Endothelial cell of hepatic sinusoid (primary cell): ENCODE data around the gene TMEM135.

Source experiments
- in situ Hi-C: cut with HindIII; loops from 2 replicates; pipeline ENCODE4 v1.10.0; 2017; ENCODE audit warnings: low sequenced_read_pairs

The TMEM135 gene

GRCh38 chr11:87292598-87292997 is 254.9 kb downstream of the TMEM135 start:
- in situ Hi-C loops, result no loop called here

GRCh38 chr11:87295237-87295636 is 257.5 kb downstream of the TMEM135 start:
- in situ Hi-C loops, result no loop called here

DNA sequence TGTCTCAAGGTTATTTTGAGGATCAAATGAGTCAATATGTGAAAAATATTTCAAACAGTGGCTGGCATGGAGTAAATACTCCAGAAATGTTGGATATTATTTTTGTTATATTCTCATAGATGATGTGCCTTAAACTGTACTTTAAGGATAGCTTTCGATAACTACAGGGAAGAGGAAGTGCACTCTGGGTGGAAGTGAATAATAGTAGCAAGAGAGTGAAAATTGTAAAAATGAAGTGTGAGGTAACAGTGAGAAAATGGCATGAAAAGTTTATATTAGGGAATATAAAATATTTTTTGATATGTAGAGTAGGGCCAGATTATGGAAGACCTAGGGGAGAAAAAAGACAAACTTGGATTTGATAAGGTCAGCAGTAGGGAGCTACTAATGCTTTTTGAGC is 258.9 kb downstream of the TMEM135 start:
- in situ Hi-C loops, result no loop called here

- in situ Hi-C loops, result no loop called here
Measured at GRCh38 chr11:87298155-87298554, 260.4 kb downstream of the TMEM135 start.

DNA sequence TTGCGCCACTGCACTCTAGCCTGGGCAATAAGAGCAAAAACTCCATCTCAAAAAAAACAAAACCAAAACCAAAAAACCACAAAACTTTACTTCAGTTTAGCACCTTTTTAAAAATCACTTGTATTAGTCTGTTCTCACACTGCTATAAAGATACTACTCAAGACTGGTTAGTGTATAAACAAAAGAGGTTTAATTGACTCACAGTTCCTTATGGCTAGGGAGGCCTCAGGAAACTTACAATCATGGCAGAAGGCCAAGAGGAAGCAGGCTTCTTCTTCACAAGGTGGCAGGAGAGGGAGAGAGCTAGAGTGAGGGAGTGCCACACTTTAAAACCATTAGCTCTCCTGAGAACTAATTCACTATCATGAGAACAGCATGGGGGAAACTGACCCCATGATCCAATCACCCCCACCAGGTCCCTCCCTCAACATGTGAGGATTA is 261.3 kb downstream of the TMEM135 start:
- in situ Hi-C loops, result no loop called here

DNA sequence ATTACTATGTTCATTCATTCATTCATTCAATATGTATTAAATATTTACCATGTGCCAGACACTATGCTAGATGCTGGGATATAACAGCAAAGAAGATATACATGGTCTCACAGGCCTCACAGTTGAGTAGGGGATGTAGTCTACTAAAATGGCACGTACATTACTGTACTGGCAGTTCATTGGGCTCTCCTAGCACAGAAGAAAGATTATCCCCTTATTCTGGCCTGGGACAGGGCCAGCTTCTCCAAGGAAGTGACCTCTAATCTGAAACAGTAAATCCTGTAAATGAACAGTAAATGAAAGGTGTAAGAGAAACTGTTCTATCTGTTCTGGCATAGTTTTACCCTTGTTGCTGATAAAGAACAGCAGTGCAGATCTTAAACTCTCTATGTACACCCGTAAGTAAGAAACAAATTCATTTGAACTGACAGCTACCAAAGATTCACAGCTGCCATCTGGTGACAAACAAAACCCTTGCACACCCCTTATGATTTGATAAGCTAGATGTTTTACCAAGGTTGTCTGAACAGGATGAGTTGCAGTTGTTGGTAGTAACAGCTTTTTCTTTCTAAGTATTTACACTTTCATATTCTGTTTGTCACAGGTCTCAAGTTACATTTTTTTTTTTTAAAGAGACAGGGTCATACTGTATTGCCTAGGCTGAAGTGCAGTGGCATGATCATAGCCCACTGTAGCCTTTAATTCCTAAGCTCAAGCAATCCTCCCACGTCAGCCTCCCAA is 263.1 kb downstream of the TMEM135 start:
- in situ Hi-C loops, result no loop called here

DNA sequence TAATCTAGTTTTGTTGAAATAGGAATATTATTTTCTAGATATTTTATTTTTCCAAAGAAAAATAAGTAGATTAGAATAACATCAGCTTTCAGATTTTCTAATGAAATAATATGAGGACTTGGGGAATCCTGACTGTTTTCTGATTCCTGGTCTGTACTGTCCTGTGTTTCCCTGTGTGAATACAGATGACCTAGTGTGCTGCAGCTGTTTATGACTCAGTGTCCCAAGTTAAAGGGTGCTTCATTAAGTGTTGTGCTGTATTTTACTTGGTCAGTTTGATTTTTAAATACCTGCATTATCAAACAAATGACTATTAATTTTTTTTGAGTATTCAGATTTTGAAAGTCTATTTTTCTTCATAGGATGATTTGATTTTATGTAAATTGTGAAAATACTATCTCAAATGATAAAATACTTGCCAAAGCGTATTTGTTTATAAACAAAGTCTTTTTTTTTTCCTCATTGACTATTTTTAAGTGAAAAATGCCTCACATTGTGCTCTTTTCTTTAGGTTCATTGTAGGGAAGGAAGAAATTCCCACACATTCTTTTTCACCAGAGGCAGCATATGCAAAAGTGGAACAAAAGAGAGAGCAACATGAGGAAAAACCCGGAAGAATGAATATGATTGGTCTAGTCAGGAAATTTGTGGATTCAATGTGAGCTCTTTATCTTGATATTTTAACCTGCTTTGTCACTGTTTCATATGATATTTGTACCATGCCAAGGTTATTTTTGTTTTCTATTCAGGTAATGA is 264.2 kb downstream of the TMEM135 start:
- in situ Hi-C loops, result no loop called here

GRCh38 chr11:87304412-87304811 is 266.7 kb downstream of the TMEM135 start:
- in situ Hi-C loops, result no loop called here

DNA sequence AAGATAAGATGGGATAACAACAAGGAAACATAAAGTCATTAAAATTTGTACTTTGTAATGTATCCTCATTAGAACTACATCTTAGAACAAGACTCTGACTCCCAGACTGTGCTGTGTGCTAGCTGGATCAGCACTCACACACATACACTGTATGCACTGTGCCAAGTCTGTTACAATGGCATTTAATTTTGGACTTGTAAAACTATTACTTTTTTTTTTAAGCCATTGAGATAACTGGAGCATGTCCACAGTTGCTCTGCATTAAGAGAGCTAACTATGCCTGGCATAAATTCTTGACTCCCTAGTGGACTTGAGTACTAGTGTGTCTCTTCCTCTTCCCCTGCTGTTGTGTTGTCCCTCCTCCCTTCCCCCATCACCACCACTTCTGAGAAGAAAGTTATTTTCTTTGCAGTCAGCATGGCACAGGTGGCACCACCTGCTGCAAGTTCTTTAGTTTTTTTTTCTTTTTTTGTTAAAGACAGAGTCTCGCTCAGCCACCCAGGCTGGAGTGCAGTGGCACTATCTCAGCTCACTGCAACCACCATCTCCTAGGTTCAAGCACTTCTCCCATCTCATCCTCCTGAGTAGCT is 268.6 kb downstream of the TMEM135 start:
- in situ Hi-C loops, result no loop called here

DNA sequence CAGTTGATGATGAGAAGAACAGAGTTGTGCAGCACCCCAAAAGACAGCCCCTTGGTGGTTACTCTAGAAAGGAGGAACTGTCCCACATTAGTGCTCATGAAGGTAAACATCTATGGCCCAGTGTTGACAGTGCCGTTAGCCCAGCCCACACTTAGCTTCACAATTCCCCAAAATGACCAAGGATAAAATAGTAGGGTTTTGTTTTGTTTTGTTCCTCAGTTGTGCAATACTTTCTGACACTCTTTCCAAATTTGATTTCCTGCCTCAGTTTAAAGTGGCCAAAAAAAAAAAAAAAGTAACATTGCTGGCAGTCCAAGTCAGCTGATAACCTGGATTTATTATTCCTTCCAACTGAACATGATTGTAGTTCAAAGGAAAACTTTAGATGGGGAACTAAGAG is 269.4 kb downstream of the TMEM135 start:
- in situ Hi-C loops, result no loop called here

DNA sequence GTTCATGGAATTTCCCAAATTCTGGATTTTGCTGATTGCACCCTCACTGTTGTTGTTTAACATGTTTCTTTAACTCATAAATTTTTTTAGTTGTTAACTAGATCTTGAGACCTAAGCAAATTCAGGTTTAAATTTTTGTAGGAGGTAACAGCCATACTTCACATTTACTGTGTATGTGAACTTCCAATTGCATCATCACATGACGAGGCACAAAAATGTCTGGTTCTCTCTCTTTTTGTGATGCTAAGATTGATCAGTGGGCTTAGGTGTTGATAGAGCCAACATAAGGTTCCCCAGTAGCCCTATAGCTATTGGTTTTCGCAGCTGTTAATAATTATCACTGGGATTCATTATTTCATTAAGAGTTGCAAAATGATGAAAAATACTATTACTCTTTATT is 277.5 kb downstream of the TMEM135 start:
- in situ Hi-C loops, result no loop called here

GRCh38 chr11:87316491-87316890 is 278.8 kb downstream of the TMEM135 start:
- in situ Hi-C loops, result no loop called here

GRCh38 chr11:87317441-87317840 is 279.7 kb downstream of the TMEM135 start:
- in situ Hi-C loops, result no loop called here

GRCh38 chr11:87320123-87320522 is 282.4 kb downstream of the TMEM135 start:
- in situ Hi-C loops, result no loop called here

DNA sequence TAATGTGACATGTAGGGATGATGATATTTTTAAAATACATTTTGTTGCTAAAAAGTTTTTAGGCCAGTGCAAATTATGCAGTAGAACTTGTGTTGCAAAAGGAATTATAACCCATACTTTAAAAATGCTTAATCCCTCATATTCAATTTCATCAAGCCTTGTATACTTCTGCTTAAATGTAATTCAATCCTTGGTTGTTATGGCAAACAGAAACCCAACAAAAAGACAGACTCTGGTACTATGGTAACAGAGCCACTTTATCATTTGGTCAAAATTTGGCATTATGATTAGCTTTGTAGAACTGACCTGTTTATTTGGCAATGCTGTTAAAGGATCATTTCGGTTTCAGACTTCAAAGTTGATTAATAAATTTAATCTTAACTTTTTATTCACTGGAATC is 284.8 kb downstream of the TMEM135 start:
- in situ Hi-C loops, result no loop called here

DNA sequence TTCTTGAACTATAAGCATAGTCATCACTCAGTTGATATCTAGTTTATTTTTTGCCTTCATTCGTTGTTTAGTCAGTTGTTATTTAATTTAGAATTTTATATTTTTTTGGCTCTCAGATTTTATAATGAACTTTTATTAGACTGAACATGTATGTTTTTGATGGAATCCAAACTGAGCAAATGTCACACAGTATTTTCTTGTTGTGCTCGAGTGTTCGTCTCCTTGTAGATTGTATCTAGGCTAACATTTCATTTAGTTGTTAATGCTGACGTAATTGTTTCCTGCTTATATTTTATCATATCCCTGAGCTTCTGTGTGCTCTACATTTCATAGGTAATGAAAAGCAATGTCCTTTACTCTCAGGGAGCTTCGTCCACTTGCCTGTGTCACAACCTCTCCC is 286.2 kb downstream of the TMEM135 start:
- in situ Hi-C loops, result no loop called here

- in situ Hi-C loops, result no loop called here
Measured at GRCh38 chr11:87324817-87325489, 287.2 kb downstream of the TMEM135 start.

DNA sequence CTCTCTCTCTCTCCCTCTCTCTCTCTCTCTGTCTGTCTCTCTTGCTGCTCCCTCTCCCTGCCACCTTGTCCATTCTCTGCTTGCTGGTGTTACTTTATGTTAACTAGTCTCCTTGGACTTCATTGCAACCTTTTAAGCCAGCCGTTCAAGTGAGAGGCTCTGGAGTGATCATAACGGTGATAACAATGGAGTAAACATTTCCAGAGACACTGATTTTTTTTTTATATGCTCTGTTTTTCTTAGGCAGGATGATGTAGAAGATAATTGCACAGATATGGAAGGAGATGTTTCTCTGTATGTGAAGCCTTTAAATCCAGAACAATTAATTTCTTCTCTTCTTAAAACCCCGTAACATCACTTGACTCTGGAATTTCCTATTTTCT is 287.7 kb downstream of the TMEM135 start:
- in situ Hi-C loops, result no loop called here

DNA sequence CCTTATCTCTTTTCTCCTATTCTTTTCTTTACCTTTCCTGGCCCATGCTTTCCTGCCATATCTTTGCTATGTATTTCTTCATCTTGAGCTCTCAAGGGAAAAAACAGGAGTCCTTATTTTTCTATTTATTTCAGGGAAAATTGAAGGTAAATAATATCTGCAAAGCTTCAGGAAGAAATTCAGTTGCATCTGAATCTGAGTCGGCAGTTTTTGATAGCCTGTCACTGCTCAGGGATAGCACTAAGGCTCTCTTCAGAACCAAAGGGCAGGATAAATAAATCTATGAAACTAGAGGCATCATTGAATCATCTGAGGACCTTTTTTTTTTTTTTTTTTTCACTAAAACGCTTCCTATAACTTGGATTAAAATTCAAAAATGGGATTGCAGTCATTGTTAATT is 288.9 kb downstream of the TMEM135 start:
- in situ Hi-C loops, result no loop called here

- in situ Hi-C loops, result no loop called here
Measured at GRCh38 chr11:87329172-87329571, 291.4 kb downstream of the TMEM135 start.

- in situ Hi-C loops, result no loop called here
Measured at GRCh38 chr11:87330187-87330601, 292.5 kb downstream of the TMEM135 start.
